GM18526 (cell line): ENCODE data around the gene KRT23.

Source experiments
- POLR2A ChIP-seq: IDR thresholded peaks from 3 replicates; pipeline ENCODE4 v1.6.1; 2011; ENCODE audit not compliant: insufficient read length; ENCODE audit errors: extremely low read depth

KRT23 gene

GRCh38 chr17:40903129-40903847 is 34.2 kb downstream of the KRT23 start:
- TF ChIP-seq POLR2A, result no peak

- TF ChIP-seq POLR2A, result no peak
Measured at GRCh38 chr17:40902498-40902897, 34.9 kb downstream of the KRT23 start.

GRCh38 chr17:40901981-40902474 is 35.4 kb downstream of the KRT23 start:
- TF ChIP-seq POLR2A, result no peak

GRCh38 chr17:40900809-40901356 is 36.6 kb downstream of the KRT23 start:
- TF ChIP-seq POLR2A, result no peak

GRCh38 chr17:40896916-40897455 is 40.5 kb downstream of the KRT23 start:
- no peak for TF ChIP-seq POLR2A

- no peak for TF ChIP-seq POLR2A
Measured at GRCh38 chr17:40895106-40895730, 42.2 kb downstream of the KRT23 start.

GRCh38 chr17:40888196-40888720 is 49.2 kb downstream of the KRT23 start:
- TF ChIP-seq POLR2A, result no peak

GRCh38 chr17:40886090-40886489 is 51.4 kb downstream of the KRT23 start:
- TF ChIP-seq POLR2A, result no peak

GRCh38 chr17:40884708-40885512 is 52.5 kb downstream of the KRT23 start, which contains the start of gene KRT20:
Gene KRT20, minus strand, starts transcription at chr17:40885242. Its CDS starts 57 bp downstream, at chr17:40885185.
- TF ChIP-seq POLR2A, result no peak

GRCh38 chr17:40883626-40884334 is 53.7 kb downstream of the KRT23 start:
- no peak for TF ChIP-seq POLR2A

GRCh38 chr17:40883031-40883430 is 54.4 kb downstream of the KRT23 start:
- TF ChIP-seq POLR2A, result no peak

- TF ChIP-seq POLR2A, result no peak
Measured at GRCh38 chr17:40879026-40879425, 58.4 kb downstream of the KRT23 start.

- TF ChIP-seq POLR2A, result no peak
Measured at GRCh38 chr17:40878044-40878443, 59.4 kb downstream of the KRT23 start.

- no peak for TF ChIP-seq POLR2A
Measured at GRCh38 chr17:40873801-40874200, 63.6 kb downstream of the KRT23 start.
